Measurements from ENCODE around the gene ERI3. TPM values are rescaled to one million over a fixed set of nuclear protein-coding genes. Genes with fewer than 3 reads are reported as not detected.

ERI3 gene
- polyA plus RNA-seq, 5 donors = 54.6 to 72.7 (median 64.2) TPM

- DNase-seq = no peak
These were observed 66.2 kb downstream of the ERI3 start for GRCh38 chr1:44288883-44289282.

GRCh38 chr1:44284184-44284583, 70.9 kb downstream of the ERI3 start:
- no peak for DNase-seq

- no peak for DNase-seq
These were observed 71.4 kb downstream of the ERI3 start for GRCh38 chr1:44283524-44284173.

- DNase-seq = no peak
These were observed 72.2 kb downstream of the ERI3 start for GRCh38 chr1:44282704-44283426.

- DNase-seq = no peak
These were observed 72.9 kb downstream of the ERI3 start for GRCh38 chr1:44281962-44282703.

- no peak for DNase-seq
These were observed 78.2 kb downstream of the ERI3 start for GRCh38 chr1:44276901-44277300.

GRCh38 chr1:44275991-44276405, 79.1 kb downstream of the ERI3 start:
- DNase-seq = no peak

- no peak for DNase-seq
These were observed 79.6 kb downstream of the ERI3 start for GRCh38 chr1:44275296-44275962.

GRCh38 chr1:44273560-44274350, 81.3 kb downstream of the ERI3 start:
- no peak for DNase-seq

GRCh38 chr1:44272992-44273391, 82.1 kb downstream of the ERI3 start:
- DNase-seq = no peak

- DNase-seq = no peak
These were observed 83.4 kb downstream of the ERI3 start for GRCh38 chr1:44271646-44272045.

- DNase-seq = no peak
These were observed 84.1 kb downstream of the ERI3 start for GRCh38 chr1:44270686-44271628.

GRCh38 chr1:44268054-44268453, 87.0 kb downstream of the ERI3 start:
- no peak for DNase-seq

- no peak for DNase-seq
These were observed 87.6 kb downstream of the ERI3 start for GRCh38 chr1:44267438-44267837.

- no peak for DNase-seq
These were observed 88.4 kb downstream of the ERI3 start for GRCh38 chr1:44266400-44267344.

- DNase-seq = no peak
These were observed 89.2 kb downstream of the ERI3 start for GRCh38 chr1:44265656-44266358.

- no peak for DNase-seq
These were observed 90.6 kb downstream of the ERI3 start for GRCh38 chr1:44264451-44264771.

Data from right lung (tissue), 5 donors.